Fibroblast of gingiva (primary cell): ENCODE measurements around the gene HSD17B7.
"Not testable (repeated sequence)": the region's sequence is repeated elsewhere in the genome, so short reads cannot be mapped to it uniquely, and the experiment has no call there.

Experiments used
- DNase-seq: peaks from one replicate; pipeline ENCODE4 v3.0.0-alpha.2; 2011; ENCODE audit warnings: low read depth

Gene HSD17B7

GRCh38 chr1:162812357-162812756 lies 21.9 kb downstream of the HSD17B7 start:
- DNase-seq = not testable (repeated sequence)

GRCh38 chr1:162818136-162818535 lies 27.6 kb downstream of the HSD17B7 start:
- DNase-seq = not testable (repeated sequence)

GRCh38 chr1:162818666-162819065 lies 28.2 kb downstream of the HSD17B7 start:
- DNase-seq = not testable (repeated sequence)

DNA sequence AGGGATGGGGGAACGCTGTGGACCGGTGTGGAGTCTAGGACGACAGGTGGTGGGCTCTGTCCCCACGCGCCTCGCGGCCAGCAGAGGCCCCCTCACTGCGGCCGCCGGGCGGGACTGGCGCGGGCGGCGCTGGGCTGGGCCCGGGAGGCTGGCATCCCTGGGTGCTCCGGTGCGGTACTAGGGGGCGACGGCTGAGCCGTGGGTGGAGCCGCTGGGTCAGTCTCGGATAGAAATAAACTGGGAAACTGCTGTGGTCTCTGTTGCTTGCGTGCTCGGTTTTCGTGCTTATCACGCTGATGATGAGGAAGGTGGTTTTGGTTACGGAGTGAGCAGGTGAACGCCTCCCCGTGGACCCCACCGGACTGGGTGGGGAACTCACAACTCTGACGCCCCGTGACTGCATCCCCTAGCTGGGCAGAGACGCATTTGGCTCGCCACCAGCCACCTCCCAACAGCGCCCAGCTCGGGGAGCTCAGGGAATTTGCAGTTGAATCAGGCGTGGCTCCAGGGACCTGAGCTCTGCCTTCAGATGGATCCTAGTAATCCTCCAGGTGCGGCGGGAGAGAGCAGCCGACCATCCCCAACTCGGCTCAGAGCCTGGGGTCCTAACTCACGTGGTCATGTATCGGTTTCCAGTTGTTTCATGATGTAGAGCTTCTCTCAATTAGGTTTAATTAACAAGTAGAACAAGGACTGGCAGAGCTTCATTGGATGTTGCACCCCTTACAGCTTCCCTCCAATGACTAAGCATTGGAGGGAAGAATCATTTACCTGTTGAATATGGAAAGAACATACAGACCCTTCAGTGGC lies 32.1 kb downstream of the HSD17B7 start:
- no peak for DNase-seq

DNA sequence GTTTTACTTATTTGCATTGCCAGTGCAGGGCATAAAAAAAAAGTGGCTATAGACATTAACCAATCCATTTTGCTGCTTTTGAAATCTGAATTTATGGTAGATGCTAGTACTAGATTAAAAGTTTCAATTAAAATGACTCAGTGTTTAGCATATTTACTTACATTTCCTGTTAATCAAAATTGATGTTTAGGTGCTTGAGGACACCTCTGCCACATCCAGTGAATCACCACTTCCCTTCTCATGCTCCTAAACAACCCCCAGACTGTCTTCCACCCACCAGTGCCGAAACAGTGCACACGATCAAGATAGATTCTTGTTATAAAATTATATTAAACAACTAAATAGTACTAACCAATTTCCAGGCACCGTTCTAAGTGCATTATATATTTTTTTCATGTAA lies 32.7 kb downstream of the HSD17B7 start:
- DNase-seq = no peak

DNA sequence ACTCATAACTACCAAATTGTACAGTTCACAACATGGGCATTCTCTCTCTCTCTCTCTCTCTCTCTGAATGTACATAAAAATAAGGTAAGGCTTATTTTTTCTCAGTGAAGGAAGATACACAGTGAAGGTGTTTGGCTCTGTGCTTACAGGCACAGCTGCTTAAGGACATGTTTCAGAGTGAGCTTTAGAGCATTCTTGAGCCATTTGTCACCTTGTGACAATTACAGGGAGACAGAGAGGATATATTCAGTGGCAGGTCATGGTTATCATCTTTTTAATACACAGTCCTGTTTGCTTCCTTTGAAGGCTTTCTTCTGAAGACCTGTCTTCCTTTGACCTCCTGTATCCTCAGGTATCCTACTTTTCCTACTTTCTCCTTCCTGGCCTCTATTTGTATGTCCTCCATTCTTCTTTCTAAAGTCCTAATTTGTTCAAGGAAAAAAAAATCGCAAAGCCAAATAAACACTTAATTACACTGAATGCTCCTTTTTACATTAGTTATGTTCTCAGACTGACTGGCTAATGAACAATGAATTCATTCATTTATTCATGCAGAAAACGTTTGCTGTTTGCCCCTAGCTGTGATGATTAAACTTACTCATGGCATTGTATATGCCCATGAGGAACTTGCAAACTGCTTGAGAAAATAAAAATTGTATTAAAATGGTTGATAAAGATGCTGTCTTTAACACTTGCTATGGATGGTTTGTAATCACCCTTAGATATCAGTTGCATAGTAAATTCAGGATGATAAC lies 33.4 kb downstream of the HSD17B7 start:
- DNase-seq = no peak

GRCh38 chr1:162829268-162829667 lies 38.8 kb downstream of the HSD17B7 start:
- no peak for DNase-seq

DNA sequence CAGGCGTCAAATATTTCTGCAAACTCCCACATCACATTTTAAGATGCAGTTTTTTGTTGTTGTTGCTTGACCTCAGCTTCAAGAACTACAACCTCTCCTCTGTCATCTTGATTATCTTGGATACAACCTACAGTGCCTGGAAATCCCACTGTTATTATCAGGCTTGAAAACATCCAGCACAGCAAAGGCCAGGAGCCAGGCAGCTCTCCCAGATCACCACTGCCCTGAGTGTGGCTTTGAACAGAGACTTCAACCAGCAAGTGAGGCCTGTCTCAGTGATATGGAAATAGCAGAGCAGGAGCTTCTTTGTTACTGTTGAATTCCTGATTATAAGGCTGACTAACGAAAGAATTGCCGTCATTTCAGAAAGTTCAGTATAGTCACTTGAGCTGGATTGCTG lies 42.0 kb downstream of the HSD17B7 start:
- DNase-seq = no peak

GRCh38 chr1:162835157-162835899 lies 44.8 kb downstream of the HSD17B7 start:
- peak; percentile 24 for DNase-seq

DNA sequence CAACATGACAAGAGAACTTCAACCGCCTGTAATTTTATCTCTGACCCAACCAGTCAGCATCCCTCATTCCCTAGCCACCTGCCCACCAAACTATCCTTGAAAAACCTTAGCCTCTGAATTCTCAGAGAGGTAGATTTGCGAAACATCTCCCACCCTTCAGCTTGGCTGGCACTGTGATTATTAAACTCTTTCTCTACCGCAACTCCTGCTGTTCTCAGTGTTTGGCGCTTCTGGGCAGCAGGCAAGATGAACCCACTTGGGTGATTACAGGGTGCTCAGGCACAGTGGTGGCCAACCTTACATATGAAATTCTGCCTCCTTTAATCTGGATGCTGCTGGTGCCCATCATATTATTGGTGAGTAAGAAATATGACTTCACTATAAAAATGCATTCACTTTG lies 48.4 kb downstream of the HSD17B7 start:
- no peak for DNase-seq

DNA sequence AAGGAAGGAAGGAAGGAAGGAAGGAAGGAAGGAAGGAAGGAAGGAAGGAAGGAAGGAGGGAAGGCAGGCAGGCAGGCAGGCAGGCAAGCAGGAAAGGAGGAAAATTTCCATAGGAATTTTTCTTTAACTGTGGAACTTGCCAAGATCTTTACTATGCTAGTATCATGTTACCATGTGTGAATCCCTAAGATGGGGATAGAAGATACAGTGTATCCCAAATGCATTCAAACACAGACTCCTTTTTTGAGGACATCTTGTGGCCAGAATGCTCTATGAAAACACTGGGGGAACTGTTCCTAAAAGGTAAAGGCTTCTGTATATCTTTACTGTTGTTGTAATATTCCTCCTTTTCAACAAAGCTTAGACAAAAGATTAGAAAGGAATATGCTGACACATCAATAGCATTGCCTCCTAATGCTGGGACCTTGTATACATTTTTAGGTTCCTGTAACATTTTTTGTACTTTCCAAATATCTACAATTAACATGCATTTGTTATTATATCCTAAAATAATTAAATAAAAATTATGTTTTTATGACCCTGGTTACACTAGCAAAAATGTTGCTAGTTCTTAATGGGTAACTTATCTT lies 49.8 kb downstream of the HSD17B7 start:
- DNase-seq = no peak

GRCh38 chr1:162844153-162844552 lies 53.7 kb downstream of the HSD17B7 start:
- no peak for DNase-seq

DNA sequence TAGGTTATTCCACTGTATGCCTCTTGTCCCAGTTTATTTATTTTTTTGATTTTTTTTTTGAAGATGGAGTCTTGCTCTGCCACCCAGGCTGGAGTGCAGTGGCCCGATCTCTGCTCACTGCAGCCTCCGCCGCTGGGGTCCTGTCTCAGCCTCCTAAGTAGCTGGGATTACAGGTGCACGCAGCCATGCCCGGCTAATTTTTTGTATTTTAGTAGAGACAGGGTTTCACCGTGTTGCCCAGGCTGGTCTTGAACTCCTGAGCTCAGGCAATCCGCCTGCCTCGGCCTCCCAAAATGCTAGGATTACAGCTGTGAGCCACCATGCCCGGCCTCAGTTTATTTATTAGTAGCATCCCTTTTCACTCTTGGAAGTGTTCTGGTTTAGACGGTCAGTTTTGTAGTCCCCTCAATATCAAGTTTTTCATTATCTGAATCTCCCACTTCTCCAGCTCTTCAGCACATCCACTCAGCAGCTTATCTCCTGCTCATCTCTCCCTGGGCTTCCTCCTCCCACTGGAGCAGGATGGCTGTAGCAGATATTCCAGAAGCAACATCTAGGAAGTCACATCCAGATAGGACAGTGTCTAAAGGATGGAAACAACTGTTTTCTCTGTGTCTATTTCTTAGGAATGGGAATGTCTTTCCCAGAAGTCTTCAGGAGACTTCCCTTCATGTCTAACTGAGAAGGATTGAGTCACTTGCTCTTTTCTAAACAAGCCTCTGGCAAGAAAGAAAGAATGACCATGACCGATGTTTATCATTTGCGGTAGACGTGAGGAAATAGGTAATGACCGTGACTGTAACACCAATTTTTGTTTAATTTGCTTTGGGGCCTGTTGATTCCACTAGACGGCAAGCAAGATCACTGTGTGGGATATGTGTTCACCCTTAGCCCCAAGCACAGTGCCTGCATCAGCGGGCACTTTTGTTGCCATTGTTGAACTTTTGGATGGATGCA lies 56.0 kb downstream of the HSD17B7 start:
- peak; percentile 85 for DNase-seq

DNA sequence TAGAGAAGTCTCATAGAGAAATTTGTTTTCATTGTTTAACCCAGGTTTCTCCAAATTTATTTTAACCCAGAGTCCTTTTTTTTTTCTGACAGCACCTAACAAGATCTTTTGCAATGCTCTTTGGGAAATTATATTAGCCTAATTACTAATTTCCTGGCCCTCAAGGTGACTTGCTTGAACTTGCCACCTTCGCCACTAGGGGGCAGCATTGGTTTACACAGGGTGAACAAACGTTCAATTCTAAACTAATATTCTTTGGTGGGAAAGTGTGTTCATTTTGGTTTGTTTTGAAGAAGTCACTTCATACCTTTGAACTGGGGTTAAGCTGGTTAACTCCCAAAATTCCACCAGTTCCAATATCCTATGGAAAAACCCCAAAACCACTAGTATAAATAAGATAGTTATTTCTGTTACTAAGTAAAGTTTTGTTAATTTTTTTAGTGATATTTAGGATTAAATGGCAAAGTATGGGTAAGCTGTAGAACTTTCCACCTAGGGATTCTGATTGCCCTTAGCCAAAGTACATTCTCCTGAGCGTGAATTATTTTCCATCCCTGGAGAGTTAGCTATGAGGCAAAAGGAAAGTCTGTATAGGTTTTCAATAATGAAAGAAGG lies 57.4 kb downstream of the HSD17B7 start:
- DNase-seq = peak; percentile 63

- DNase-seq = peak; percentile 32
These were observed 59.2 kb downstream of the HSD17B7 start for GRCh38 chr1:162849711-162850110.

DNA sequence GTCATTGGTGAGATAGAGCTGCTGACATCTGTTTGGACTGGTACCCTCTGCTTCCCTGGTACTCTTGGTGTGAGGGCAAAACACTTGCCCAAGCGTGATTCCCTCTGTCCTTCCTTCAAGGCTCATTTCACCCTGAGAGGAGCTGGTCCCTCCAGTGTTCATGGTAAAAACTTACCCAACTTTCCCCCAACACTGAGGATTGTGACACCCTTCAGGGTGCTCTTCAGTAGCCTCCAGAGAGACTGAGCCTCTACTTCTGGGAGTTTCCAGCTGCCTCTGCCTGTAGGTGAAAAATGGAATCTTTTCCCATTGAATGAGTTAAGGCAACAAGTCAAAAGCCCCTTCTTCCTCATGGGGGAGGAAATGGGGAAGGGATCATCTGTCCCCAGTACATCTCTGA lies 60.8 kb downstream of the HSD17B7 start:
- no peak for DNase-seq

GRCh38 chr1:162854245-162854882 lies 63.9 kb downstream of the HSD17B7 start:
- peak; percentile 75 for DNase-seq

- peak; percentile 69 for DNase-seq
These were observed 65.1 kb downstream of the HSD17B7 start for GRCh38 chr1:162855461-162856150.

- peak; percentile 91 for DNase-seq
These were observed 65.8 kb downstream of the HSD17B7 start for GRCh38 chr1:162856260-162856659.
